ENCODE results near the gene ZGLP1.
A peak's percentile ranks its signal among the peaks of the same experiment; 100 is the strongest.

The ZGLP1 gene

DNA sequence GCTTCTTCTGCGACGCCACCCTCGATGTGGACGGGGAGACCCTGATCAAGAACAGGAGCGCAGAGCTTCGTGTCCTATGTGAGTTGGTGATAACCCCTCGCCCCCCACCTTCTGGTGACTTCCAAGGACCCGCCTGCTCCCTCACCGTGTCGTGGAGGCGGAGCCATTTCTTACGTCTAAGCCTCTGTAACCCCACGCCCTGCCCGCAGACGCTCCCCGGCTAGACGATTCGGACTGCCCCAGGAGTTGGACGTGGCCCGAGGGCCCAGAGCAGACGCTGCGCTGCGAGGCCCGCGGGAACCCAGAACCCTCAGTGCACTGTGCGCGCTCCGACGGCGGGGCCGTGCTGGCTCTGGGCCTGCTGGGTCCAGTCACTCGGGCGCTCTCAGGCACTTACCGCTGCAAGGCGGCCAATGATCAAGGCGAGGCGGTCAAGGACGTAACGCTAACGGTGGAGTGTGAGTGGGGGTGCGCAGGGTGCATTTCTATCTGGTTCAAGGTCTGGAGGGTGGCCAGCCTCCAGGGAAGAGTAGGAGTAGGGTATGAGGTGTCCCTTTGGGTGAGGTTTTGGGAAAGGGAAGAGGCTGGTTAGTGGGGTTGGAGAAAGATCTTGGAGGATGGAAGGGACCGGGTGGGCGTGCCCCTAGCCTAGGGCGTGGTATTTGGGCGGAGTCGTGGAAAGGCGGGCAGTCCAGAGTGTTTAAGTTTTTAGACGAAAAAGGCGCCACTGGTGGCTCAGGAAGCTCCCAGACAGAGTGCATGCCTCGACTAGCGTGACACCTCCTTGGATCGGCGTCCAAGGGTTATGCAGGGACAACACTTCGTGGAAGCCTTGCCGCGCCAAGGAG, 16.6 kb downstream of the ZGLP1 start:
- Histone ChIP-seq H3K27ac (no peak overlapping the region), H3K4me3 (ENCODE audit: low read depth, low read length) (no peak overlapping the region), H3K27me3 (replicated peaks) (peaks cover 60% of the 10 kb centered on the region), H3K36me3 (replicated peaks) (no peaks in the 10 kb centered on the region)
- TF ChIP-seq, protein P1, sequence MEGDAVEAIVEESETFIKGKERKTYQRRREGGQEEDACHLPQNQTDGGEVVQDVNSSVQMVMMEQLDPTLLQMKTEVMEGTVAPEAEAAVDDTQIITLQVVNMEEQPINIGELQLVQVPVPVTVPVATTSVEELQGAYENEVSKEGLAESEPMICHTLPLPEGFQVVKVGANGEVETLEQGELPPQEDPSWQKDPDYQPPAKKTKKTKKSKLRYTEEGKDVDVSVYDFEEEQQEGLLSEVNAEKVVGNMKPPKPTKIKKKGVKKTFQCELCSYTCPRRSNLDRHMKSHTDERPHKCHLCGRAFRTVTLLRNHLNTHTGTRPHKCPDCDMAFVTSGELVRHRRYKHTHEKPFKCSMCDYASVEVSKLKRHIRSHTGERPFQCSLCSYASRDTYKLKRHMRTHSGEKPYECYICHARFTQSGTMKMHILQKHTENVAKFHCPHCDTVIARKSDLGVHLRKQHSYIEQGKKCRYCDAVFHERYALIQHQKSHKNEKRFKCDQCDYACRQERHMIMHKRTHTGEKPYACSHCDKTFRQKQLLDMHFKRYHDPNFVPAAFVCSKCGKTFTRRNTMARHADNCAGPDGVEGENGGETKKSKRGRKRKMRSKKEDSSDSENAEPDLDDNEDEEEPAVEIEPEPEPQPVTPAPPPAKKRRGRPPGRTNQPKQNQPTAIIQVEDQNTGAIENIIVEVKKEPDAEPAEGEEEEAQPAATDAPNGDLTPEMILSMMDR (IDR thresholded peaks at IDR 0.05; ENCODE audit: low read depth, low read length, missing control alignments): no peak
- in situ Hi-C loops (cut with HindIII; ENCODE audit: low pct_ligation_motif_present, low sequenced_read_pairs): no loop called here
- DNase-seq: no peak

DNA sequence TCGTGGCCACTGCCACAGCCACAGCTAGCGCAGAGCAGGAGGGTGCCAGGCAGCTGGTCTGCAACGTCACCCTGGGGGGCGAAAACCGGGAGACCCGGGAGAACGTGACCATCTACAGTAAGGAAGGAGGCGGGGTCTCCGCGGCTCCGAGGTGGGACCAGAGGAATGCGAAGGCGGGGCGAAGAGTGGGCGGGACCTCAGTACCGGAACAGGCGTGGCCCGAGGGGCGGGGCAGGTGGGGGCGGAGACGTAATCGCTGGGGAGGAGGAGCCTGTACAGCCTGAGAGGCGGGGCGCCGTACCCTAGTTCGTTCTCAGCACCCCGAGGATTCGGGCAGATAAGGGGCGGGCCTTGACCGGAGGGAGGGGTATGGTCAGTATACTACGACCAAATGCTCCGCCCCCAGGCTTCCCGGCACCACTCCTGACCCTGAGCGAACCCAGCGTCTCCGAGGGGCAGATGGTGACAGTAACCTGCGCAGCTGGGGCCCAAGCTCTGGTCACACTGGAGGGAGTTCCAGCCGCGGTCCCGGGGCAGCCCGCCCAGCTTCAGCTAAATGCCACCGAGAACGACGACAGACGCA, 17.3 kb downstream of the ZGLP1 start:
- TF ChIP-seq, protein P1 (IDR thresholded peaks at IDR 0.05; ENCODE audit: low read depth, low read length, missing control alignments): no peak
- Histone ChIP-seq H3K4me3 (ENCODE audit: low read depth, low read length) (peak overlapping the region; percentile 39), H3K27ac (no peak overlapping the region), H3K36me3 (replicated peaks) (no peaks in the 10 kb centered on the region), H3K27me3 (replicated peaks) (peaks cover 60% of the 10 kb centered on the region)
- in situ Hi-C loops (cut with HindIII; ENCODE audit: low pct_ligation_motif_present, low sequenced_read_pairs): no loop called here
- no peak for DNase-seq

DNA sequence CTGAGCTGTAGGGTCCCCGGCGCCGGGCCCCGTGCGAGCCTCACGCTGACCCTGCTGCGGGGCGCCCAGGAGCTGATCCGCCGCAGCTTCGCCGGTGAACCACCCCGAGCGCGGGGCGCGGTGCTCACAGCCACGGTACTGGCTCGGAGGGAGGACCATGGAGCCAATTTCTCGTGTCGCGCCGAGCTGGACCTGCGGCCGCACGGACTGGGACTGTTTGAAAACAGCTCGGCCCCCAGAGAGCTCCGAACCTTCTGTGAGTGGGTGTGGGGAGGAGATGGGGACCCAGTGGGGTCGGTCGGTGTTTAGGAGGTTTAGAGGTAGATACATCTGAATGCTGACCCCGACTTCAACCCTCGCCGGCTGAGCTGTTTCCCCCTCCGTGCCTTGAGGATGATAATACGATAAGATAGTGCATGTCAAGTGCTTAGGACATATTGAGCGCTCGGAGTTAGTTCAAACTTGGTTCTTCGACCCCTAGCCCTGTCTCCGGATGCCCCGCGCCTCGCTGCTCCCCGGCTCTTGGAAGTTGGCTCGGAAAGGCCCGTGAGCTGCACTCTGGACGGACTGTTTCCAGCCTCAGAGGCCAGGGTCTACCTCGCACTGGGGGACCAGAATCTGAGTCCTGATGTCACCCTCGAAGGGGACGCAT, 17.9 kb downstream of the ZGLP1 start:
- H3K4me3 ChIP-seq (ENCODE audit: low read depth, low read length): peak overlapping the region; percentile 39
- no peak for DNase-seq
- in situ Hi-C loops (cut with HindIII; ENCODE audit: low pct_ligation_motif_present, low sequenced_read_pairs): no loop called here
- H3K36me3 ChIP-seq (replicated peaks): no peaks in the 10 kb centered on the region
- H3K27ac ChIP-seq: no peak overlapping the region
- TF ChIP-seq, protein P1 (IDR thresholded peaks at IDR 0.05; ENCODE audit: low read depth, low read length, missing control alignments): no peak
- H3K27me3 ChIP-seq (replicated peaks): peaks cover 60% of the 10 kb centered on the region

GRCh38 chr19:10290876-10291553, 18.6 kb downstream of the ZGLP1 start:
- no peak for DNase-seq
- Histone ChIP-seq H3K4me3 (ENCODE audit: low read depth, low read length) (peak overlapping the region; percentile 39), H3K27me3 (replicated peaks) (peaks cover 58% of the 10 kb centered on the region), H3K27ac (no peak overlapping the region), H3K36me3 (replicated peaks) (no peaks in the 10 kb centered on the region)
- TF ChIP-seq, protein P1 (IDR thresholded peaks at IDR 0.05; ENCODE audit: low read depth, low read length, missing control alignments): no peak
- in situ Hi-C loops (cut with HindIII; ENCODE audit: low pct_ligation_motif_present, low sequenced_read_pairs): no loop called here

GRCh38 chr19:10290357-10290875, 19.2 kb downstream of the ZGLP1 start:
- H3K27ac ChIP-seq: no peak overlapping the region
- TF ChIP-seq, protein P1 (IDR thresholded peaks at IDR 0.05; ENCODE audit: low read depth, low read length, missing control alignments): no peak
- H3K27me3 ChIP-seq (replicated peaks): peaks cover 52% of the 10 kb centered on the region
- H3K4me3 ChIP-seq (ENCODE audit: low read depth, low read length): peak overlapping the region; percentile 5
- in situ Hi-C loops (cut with HindIII; ENCODE audit: low pct_ligation_motif_present, low sequenced_read_pairs): no loop called here
- peaks cover 6% of the 10 kb centered on the region for H3K36me3 ChIP-seq (replicated peaks)
- no peak for DNase-seq

All from brain microvascular endothelial cell (primary cell).